Tibial artery (tissue), 4 donors: ENCODE data around the gene MRPL36.
"Not testable (repeated sequence)": the region's sequence is repeated elsewhere in the genome, so short reads cannot be mapped to it uniquely, and the experiment has no call there.

Source experiments
- DNase-seq, 2 donors: peaks; one replicate each; pipeline ENCODE4 v3.0.0-alpha.2; 2019
- H3K27ac ChIP-seq, 2 donors: fragments of 200-600 bp; sonication (generic) in 1 of 2; 1 replicate in 1 of 2; 2 replicates in 1 of 2; pipeline ENCODE4 v1.5.1; 2018 to 2019; ENCODE audit warnings: mild to moderate bottlenecking in 1 of 2
- H3K27me3 ChIP-seq, 2 donors: fragments of 200-600 bp; sonication (generic) in 1 of 2; one replicate each; pipeline versions ENCODE4 v1.5.1 to v1.6.0; 2016 to 2019
- H3K36me3 ChIP-seq, 3 donors: fragments of 200-600 bp; sonication (generic) in 2 of 3; one replicate each; pipeline ENCODE4 v1.5.1; 2016 to 2019; ENCODE audit warnings: mild to moderate bottlenecking in 2 of 3
- H3K4me1 ChIP-seq, 4 donors: fragments of 200-600 bp; sonication (generic) in 2 of 4; 1 replicate in 3 of 4; 2 replicates in 1 of 4; pipeline ENCODE4 v1.5.1; 2016 to 2019
- H3K4me3 ChIP-seq, 2 donors: fragments of 200-600 bp; sonication (generic) in 1 of 2; 1 replicate in 1 of 2; 2 replicates in 1 of 2; pipeline ENCODE4 v1.5.1; 2018 to 2019; ENCODE audit warnings: mild to moderate bottlenecking in 2 of 2
- H3K9me3 ChIP-seq, 3 donors: fragments of 200-600 bp; sonication (generic) in 1 of 3; one replicate each; pipeline ENCODE4 v1.5.1; 2016 to 2019
- CTCF ChIP-seq, 2 experiments: fragments of 200-600 bp in 1 of 2; fragments of 450-650 bp in 1 of 2; IDR thresholded peaks; one replicate each; pipeline ENCODE4 v1.5.1; 2017 to 2019; ENCODE audit warnings: antibody characterized with exemption in 2 of 2, mild to moderate bottlenecking in 1 of 2, moderate library complexity in 1 of 2
- intact Hi-C: fragments of 100-400 bp; cut with DNase I; formaldehyde crosslinking; loops from one replicate; pipeline ENCODE4 v1.15.0; 2023; ENCODE audit warnings: low total_unique reads

Gene MRPL36

DNA sequence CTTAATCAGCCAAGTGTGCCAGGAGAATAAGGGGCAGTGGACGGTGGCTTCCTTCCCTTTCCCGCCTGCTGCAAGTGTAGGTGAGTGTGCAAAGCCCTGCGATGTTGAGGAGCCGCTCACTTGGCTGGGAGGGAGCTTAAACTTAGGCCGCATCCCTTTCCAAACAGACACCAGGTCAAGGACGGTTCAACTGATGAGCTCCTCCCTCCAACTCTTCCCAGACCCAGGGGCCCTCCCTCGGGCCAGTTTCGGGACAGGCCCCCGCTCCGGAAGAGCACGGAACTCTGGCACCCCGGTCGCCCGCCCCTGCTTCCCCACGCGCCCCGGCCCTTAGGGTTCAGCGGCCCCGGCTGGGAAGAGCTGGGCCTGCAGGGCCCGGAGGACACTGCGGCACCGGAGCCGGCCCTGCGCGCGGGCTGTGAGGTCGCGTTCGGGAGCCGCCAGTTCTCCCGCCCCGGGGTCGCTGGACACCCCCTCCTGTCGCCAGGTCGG is 481 bp downstream of the MRPL36 start:
- H3K9me3 ChIP-seq = no peaks in the 10 kb centered on the region
- H3K27ac ChIP-seq = peak overlapping the region; percentile 58 to 81
- no peak for TF ChIP-seq CTCF (IDR thresholded peaks at IDR 0.05)
- intact Hi-C loops = loop anchor here (10.0 kb wide), 2 partner anchors 454 to 1184 kb away; partner anchors contain the start of genes CEP72 and CLPTM1L
- H3K4me3 ChIP-seq = peak overlapping the region; percentile 58 to 83
- DNase-seq = peak in 1 of 2 donors; percentile 20
- H3K27me3 ChIP-seq = no peaks in the 10 kb centered on the region
- H3K36me3 ChIP-seq = peaks cover 30 to 49% (median 30%) of the 10 kb centered on the region in 3 donors
- peaks cover 0 to 32% (median 17%) of the 10 kb centered on the region in 4 donors for H3K4me1 ChIP-seq

- peaks cover 0 to 32% (median 17%) of the 10 kb centered on the region in 4 donors for H3K4me1 ChIP-seq
- peak in 1 of 2 donors; percentile 11 for DNase-seq
- peak overlapping the region; percentile 58 to 83 for H3K4me3 ChIP-seq
- H3K27ac ChIP-seq = peak overlapping the region in 1 of 2 donors; percentile 81
- intact Hi-C loops = loop anchor here (10.0 kb wide), 2 partner anchors 454 to 1184 kb away; partner anchors contain the start of genes CEP72 and CLPTM1L
- not testable (repeated sequence) for H3K27me3 ChIP-seq, H3K9me3 ChIP-seq
- peaks cover 24 to 43% (median 25%) of the 10 kb centered on the region in 3 donors for H3K36me3 ChIP-seq
These were observed 1.0 kb downstream of the MRPL36 start for GRCh38 chr5:1798589-1798988.

GRCh38 chr5:1797855-1798254 is 1.8 kb downstream of the MRPL36 start:
- Histone ChIP-seq H3K9me3 (no peaks in the 10 kb centered on the region), H3K4me3 (no peak overlapping the region), H3K27me3 (no peaks in the 10 kb centered on the region), H3K36me3 (peaks cover 20 to 36% (median 20%) of the 10 kb centered on the region in 3 donors), H3K4me1 (peaks cover 0 to 32% (median 17%) of the 10 kb centered on the region in 4 donors), H3K27ac (no peak overlapping the region)
- peak in 1 of 2 donors; percentile 5 for DNase-seq
- intact Hi-C loops = loop anchor here (10.0 kb wide), 2 partner anchors 453 to 1183 kb away; partner anchors contain the start of genes CEP72 and CLPTM1L
- TF ChIP-seq CTCF (IDR thresholded peaks at IDR 0.05) = no peak

- intact Hi-C loops = loop anchor here (10.0 kb wide), 2 partner anchors 452 to 1182 kb away; partner anchors contain the start of genes CEP72 and CLPTM1L
- DNase-seq = peak in 1 of 2 donors; percentile 3
- H3K4me1 ChIP-seq = peaks cover 0 to 32% (median 16%) of the 10 kb centered on the region in 4 donors
- H3K9me3 ChIP-seq = no peaks in the 10 kb centered on the region
- H3K36me3 ChIP-seq = peaks cover 20 to 32% (median 20%) of the 10 kb centered on the region in 3 donors
- no peak overlapping the region for H3K27ac ChIP-seq
- H3K27me3 ChIP-seq = no peaks in the 10 kb centered on the region
- no peak for TF ChIP-seq CTCF (IDR thresholded peaks at IDR 0.05)
- no peak overlapping the region for H3K4me3 ChIP-seq
These were observed 2.4 kb downstream of the MRPL36 start for GRCh38 chr5:1797103-1797800.

- Histone ChIP-seq H3K36me3 (peaks cover 20 to 32% (median 20%) of the 10 kb centered on the region in 3 donors), H3K9me3 (no peaks in the 10 kb centered on the region), H3K27me3 (no peaks in the 10 kb centered on the region), H3K4me3 (no peak overlapping the region), H3K4me1 (peaks cover 0 to 28% (median 11%) of the 10 kb centered on the region in 4 donors), H3K27ac (no peak overlapping the region)
- peak in 1 of 2 donors; percentile 16 for DNase-seq
- intact Hi-C loops = loop anchor here (10.0 kb wide), 2 partner anchors 452 to 1182 kb away; partner anchors contain the start of genes CEP72 and CLPTM1L
- no peak for TF ChIP-seq CTCF (IDR thresholded peaks at IDR 0.05)
These were observed 3.1 kb downstream of the MRPL36 start for GRCh38 chr5:1796371-1797102.
